Bronchial epithelial cell (primary cell): ENCODE measurements around the gene MINPP1. TPM values are rescaled to one million over a fixed set of nuclear protein-coding genes. Genes with fewer than 3 reads are reported as not detected.

Source experiments
- DNase-seq: peaks from one replicate; pipeline ENCODE4 v3.0.0-alpha.2; 2010; ENCODE audit warnings: low read depth
- FAIRE-seq: peaks from 2 replicates; lab custom pipeline; 2011; peaks lifted over from hg19 to GRCh38; lab: Jason Lieb, UNC
- H3K27me3 ChIP-seq: 2 replicates; pipeline ENCODE4 v1.5.1; 2011; ENCODE audit warnings: low read length; ENCODE audit not compliant: control insufficient read depth, insufficient read depth
- H3K36me3 ChIP-seq: 2 replicates; pipeline ENCODE4 v1.5.1; 2011; ENCODE audit warnings: low read length; ENCODE audit not compliant: control insufficient read depth, insufficient read depth
- H3K4me3 ChIP-seq: 2 replicates; pipeline ENCODE4 v1.5.1; 2011; ENCODE audit warnings: mild to moderate bottlenecking, low read depth, low read length, control low read depth
- total RNA-seq: library from RNA; depleted of rRNA; stranded (reverse); fragments of >200 nt; gene quantifications from 2 replicates; pipeline ENCODE4 v1.2.1, GENCODE V29; 2014
- TF ChIP-seq, protein P1 (sequence below): IDR thresholded peaks from 2 replicates; pipeline ENCODE4 v1.5.1; 2011; ENCODE audit warnings: mild to moderate bottlenecking, moderate library complexity, low read length, control low read depth, inconsistent platforms; ENCODE audit not compliant: insufficient read depth, severe bottlenecking

Gene MINPP1
- total RNA-seq, 1 donor from 2014 or later, result 12.1 TPM

DNA sequence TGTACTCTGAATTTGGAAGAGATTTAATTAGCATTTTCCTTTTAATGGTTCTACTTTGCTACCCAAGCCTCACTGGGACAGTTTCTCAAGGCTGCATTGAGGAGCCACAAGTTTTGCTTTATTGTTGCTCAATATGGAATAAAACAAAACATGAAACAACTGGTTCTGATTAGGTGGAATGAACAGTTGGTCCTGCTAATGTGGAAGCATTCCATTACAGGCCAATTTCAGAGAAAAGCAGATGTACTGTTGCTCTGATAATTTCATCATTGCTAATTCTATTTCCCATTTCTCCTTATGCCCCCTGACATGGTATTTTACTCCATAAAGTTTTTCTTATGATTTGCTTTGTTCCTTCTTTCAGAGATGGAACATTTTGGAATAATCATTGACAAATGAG, 89.0 kb downstream of the MINPP1 start:
- H3K4me3 ChIP-seq, result no peak overlapping the region
- no peak for FAIRE-seq
- H3K36me3 ChIP-seq, result no peaks in the 10 kb centered on the region
- no peaks in the 10 kb centered on the region for H3K27me3 ChIP-seq
- TF ChIP-seq, protein P1, sequence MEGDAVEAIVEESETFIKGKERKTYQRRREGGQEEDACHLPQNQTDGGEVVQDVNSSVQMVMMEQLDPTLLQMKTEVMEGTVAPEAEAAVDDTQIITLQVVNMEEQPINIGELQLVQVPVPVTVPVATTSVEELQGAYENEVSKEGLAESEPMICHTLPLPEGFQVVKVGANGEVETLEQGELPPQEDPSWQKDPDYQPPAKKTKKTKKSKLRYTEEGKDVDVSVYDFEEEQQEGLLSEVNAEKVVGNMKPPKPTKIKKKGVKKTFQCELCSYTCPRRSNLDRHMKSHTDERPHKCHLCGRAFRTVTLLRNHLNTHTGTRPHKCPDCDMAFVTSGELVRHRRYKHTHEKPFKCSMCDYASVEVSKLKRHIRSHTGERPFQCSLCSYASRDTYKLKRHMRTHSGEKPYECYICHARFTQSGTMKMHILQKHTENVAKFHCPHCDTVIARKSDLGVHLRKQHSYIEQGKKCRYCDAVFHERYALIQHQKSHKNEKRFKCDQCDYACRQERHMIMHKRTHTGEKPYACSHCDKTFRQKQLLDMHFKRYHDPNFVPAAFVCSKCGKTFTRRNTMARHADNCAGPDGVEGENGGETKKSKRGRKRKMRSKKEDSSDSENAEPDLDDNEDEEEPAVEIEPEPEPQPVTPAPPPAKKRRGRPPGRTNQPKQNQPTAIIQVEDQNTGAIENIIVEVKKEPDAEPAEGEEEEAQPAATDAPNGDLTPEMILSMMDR, result no peak
- no peak for DNase-seq

DNA sequence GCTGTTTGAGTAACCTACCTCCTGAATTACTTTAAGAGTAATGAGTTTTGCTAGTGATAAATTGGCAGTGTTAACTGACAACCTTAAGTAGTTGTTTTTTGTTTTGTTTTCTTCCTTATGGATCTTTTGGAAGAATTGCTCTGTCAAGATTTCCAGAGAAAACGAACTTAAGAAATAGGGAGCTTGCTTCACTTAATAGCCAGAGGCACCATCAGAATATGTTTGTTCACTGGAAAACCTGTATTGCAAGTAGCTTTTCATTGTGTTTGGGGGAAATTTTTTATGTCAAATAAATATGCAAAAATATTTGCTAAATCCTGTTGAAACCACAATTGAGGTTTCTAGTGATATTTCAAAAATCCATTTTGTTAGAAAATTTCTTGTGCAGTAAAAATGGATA, 89.5 kb downstream of the MINPP1 start:
- DNase-seq, result no peak
- Histone ChIP-seq H3K27me3 (no peaks in the 10 kb centered on the region), H3K4me3 (no peak overlapping the region), H3K36me3 (no peaks in the 10 kb centered on the region)
- no peak for FAIRE-seq
- TF ChIP-seq, protein P1, result no peak

DNA sequence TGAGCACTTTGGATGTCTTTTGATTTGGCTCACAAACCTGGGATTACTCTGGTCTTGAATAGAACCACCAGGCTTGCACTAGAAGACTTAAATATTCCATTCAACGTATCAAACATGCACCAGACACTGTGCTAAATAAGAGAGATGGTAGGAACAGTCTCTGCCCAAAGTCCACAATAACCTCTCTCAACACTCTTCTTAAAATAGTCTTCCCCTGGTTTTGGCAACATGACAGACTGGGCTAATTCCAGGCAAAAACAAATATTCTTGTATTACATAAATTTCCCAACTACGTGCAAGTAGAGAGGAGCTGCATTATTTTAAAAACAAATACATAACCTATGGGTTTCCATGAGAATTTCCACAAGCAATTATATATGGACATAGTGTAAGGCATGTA, 90.2 kb downstream of the MINPP1 start:
- Histone ChIP-seq H3K27me3 (no peaks in the 10 kb centered on the region), H3K36me3 (no peaks in the 10 kb centered on the region), H3K4me3 (no peak overlapping the region)
- FAIRE-seq, result no peak
- TF ChIP-seq, protein P1, result no peak
- no peak for DNase-seq

DNA sequence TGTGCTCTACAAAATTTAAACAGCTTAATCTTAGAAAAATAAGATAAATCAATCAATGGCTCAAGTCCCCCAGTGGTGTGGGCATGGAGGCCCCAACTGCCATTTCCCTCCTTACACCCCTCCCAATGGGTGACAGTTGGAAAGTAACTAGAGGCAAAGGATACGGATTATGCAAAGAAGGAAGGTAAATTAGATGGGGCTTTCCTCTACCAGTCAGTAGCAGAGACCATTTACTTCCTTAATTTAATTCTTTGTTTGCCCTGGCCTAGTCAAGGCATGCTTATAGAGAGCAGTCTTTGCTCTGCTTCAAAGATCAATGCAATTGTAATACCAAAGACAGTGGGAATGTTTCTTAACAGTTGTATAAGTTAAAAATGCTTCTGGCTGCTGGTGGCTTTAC, 91.7 kb downstream of the MINPP1 start:
- TF ChIP-seq, protein P1, result no peak
- Histone ChIP-seq H3K36me3 (no peaks in the 10 kb centered on the region), H3K4me3 (no peak overlapping the region), H3K27me3 (no peaks in the 10 kb centered on the region)
- no peak for FAIRE-seq
- DNase-seq, result no peak

DNA sequence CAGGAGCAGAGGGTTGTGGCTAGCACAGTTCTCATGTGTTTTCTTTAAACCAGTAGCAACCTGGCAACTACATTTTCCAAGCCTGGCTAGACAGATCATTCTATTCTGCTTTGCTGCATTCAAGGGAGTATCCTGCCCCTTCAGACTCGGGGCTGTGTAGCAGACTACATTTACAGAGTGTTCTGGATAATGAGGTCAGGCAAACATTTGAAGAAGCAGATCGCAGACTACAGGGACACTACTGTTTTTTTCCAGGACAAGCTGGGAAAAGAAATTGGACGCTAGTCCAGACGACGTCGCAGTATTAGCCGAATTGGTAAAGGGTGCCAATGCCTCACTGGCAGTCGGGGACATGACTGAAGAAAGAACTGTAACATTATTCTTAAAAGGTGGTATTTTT, 94.0 kb downstream of the MINPP1 start:
- TF ChIP-seq, protein P1, result no peak
- DNase-seq, result no peak
- Histone ChIP-seq H3K27me3 (no peaks in the 10 kb centered on the region), H3K4me3 (no peak overlapping the region), H3K36me3 (no peaks in the 10 kb centered on the region)
- no peak for FAIRE-seq

DNA sequence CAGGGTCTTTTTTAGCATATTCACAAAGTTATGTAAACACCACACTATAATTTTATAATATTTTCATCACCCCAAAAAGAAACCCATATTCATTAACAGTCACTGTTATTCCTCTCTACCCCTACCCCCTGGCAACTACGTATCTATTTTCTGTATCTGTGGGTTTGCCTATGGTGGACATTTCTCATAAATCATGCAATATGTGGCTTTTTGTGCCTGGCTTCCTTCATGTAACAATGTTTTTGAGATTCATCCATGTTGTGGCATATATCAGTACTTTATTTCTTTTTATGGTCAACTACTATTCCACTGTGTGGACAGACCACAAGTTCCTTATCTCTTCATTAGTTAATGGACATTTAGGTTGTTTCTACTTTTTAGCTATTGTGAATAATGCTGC, 95.9 kb downstream of the MINPP1 start:
- no peaks in the 10 kb centered on the region for H3K36me3 ChIP-seq
- FAIRE-seq (no peak), DNase-seq (no peak)
- no peak overlapping the region for H3K4me3 ChIP-seq
- TF ChIP-seq, protein P1, result no peak
- no peaks in the 10 kb centered on the region for H3K27me3 ChIP-seq

Other genes starting within 250 kb of the MINPP1 start
- gene NUTM2D, start 147.1 kb upstream of the MINPP1 start, total RNA-seq, result 2.4 and 6.1 TPM in 2 replicates
- gene PAPSS2, start 155.0 kb downstream of the MINPP1 start, total RNA-seq, result 0.26 and 5.5 TPM in 2 replicates